ENCODE data around the gene CTNNB1.

- TF ChIP-seq POLR2A (IDR thresholded peaks at IDR 0.05) = no peak
- TF ChIP-seq CTCF (IDR thresholded peaks at IDR 0.05) = no peak
- no peak for TF ChIP-seq POLR2AphosphoS5 (IDR thresholded peaks at IDR 0.05)
Measured at GRCh38 chr3:41180396-41180795, 18.9 kb upstream of the CTNNB1 start.
